Peyer's patch (tissue), 4 donors: ENCODE measurements around the gene ARFGAP3.

ENCODE experiments used
- CTCF ChIP-seq, 6 experiments: fragments of 450-650 bp in 4 of 6; fragments of 200-600 bp in 2 of 6; sonication (generic) in 1 of 6; IDR thresholded peaks; one replicate each; pipeline ENCODE4 v1.5.1; 2017 to 2019; ENCODE audit warnings: antibody characterized with exemption in 6 of 6, mild to moderate bottlenecking in 3 of 6, moderate library complexity in 1 of 6
- POLR2A ChIP-seq, 2 donors: fragments of 450-650 bp; IDR thresholded peaks; one replicate each; pipeline ENCODE4 v1.5.1; 2017; ENCODE audit warnings: antibody characterized with exemption in 2 of 2, mild to moderate bottlenecking in 2 of 2, moderate library complexity in 2 of 2

DNA sequence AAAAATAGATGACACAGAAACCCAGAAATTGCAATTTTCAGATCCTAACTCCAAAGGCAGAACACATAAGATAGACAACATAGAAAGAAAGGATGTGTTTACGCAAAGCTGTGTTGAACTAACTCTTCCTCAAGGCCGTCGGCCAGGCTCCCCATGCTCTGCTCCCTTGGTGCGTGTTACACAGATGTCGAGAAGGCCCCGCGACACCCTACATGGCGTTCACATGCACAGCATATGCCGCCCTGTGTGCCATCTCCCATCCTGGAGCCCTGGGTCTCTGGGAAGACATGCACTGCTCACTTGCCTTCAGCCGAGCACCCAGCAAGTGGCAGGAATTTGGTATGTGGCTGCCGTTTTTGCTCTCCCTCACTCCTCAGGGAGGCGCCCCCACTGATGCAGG, 47.0 kb upstream of the ARFGAP3 start:
- no peak for TF ChIP-seq CTCF (IDR thresholded peaks at IDR 0.05)
- TF ChIP-seq POLR2A (IDR thresholded peaks at IDR 0.05) = no peak
